ENCODE data around the gene AUP1.
A peak's percentile ranks its signal among the peaks of the same experiment; 100 is the strongest.

AUP1 gene

GRCh38 chr2:74511104-74511989, 18.2 kb downstream of the AUP1 start:
- DNase-seq, result no peak

GRCh38 chr2:74510272-74510671, 19.2 kb downstream of the AUP1 start:
- no peak for DNase-seq

- DNase-seq, result no peak
Observed at GRCh38 chr2:74507926-74508520, 21.5 kb downstream of the AUP1 start.

DNA sequence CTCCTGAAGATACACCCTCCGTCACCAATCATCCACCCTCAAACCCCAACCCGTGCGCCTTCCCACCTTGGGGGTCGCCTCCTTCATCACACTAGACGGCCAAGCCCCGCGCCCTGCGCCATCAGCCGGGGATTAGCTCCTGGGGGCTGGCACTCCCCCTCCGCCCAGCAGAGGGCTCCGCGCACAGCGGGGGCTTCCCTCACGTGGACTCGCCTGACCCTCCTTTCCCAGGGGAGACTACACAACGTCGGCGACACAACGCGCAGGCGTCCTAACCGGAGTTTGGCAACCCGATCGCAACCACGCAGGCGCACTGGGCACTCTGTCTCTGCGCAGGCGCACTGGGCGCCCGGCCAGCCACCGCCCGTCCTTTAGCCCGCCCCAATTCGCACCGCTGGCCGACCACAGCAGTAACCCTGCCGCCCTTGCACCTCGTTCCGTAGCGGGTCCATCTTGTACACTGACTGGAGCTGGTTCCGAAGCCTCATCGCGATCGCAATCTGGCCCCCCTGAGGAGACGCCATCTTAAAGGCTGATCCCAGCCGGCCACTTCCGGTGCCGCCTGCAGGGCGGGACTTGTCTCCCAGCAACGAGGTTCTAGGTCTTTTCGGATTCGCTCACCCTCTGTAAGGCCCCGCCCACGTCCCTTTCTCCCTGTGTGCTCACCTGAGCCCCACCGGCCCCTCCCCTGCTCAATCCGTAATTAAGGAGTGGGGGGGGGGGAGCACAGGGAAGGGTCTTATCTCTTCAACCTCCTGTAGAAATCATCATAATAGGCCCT, 22.2 kb downstream of the AUP1 start, which contains the start of gene PCGF1:
TSS of gene PCGF1 (minus strand) at position 551 of the 781 bp plus-strand sequence. CDS start at position 524, 27 bp downstream.
- peak; percentile 98 for DNase-seq

- no peak for DNase-seq
Observed at GRCh38 chr2:74505448-74506246, 23.9 kb downstream of the AUP1 start.

DNA sequence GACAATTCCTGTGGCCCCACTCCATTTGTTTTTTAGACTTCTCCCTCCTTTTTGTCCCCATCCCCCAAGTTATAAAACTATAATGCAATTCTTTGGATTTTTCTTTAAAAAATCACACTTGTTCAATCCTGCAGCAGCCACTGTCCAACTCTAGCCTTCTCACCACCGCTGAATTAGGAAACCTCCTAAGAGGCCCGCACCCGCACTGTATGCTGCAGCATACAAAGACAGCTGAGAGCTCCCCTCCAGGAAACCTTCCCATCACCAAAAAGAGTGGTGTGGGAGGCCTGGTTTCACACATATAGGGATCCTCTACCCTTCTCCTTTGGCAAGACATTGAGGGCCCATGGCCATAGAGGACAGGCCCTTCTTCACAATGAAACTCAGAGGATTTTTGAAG, 24.9 kb downstream of the AUP1 start:
- DNase-seq, result no peak

- DNase-seq, result no peak
Observed at GRCh38 chr2:74503506-74504475, 25.7 kb downstream of the AUP1 start.

DNA sequence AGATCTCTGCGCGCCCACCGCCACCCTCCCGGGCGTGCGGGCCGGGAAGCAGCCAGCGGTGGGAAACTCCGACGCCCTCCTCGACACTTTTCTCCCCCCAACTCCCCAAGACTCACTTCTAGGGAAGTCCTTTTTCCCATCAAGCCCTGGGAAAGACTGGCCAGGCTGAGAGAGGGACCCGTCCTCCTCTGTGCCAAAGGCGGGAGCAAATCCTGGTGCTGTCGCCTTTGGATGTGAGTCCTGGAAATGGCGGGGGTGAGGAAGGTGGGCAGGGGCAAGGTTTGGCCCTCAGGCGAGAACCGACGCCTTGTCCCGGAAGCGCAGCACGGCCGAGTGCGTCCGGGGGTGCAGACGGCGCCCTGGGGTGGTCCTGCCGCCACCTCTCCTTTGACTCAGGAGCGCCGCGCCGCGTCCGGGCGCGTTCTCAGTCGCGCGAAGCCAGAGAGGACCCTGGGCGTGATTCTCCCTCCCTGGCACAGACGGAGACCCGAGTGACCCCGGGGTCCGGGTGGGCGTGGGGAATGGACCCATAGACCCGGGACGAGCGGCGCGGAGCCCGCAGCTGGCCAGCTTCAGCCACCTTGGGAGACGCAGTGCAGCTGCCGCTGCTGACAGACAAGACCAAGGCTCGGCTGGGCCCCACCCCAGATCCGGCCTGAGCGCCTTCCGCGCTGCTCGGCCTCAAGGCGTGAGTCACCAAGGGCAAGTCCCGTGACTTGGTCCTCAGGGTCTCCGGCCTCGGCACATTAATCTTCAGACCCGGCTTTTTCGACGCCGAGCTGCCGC, 26.6 kb downstream of the AUP1 start:
- DNase-seq, result peak; percentile 46

GRCh38 chr2:74502147-74502719, 27.3 kb downstream of the AUP1 start:
- no peak for DNase-seq

- no peak for DNase-seq
Observed at GRCh38 chr2:74501335-74502071, 28.0 kb downstream of the AUP1 start.

- no peak for DNase-seq
Observed at GRCh38 chr2:74500578-74500946, 28.9 kb downstream of the AUP1 start.

DNA sequence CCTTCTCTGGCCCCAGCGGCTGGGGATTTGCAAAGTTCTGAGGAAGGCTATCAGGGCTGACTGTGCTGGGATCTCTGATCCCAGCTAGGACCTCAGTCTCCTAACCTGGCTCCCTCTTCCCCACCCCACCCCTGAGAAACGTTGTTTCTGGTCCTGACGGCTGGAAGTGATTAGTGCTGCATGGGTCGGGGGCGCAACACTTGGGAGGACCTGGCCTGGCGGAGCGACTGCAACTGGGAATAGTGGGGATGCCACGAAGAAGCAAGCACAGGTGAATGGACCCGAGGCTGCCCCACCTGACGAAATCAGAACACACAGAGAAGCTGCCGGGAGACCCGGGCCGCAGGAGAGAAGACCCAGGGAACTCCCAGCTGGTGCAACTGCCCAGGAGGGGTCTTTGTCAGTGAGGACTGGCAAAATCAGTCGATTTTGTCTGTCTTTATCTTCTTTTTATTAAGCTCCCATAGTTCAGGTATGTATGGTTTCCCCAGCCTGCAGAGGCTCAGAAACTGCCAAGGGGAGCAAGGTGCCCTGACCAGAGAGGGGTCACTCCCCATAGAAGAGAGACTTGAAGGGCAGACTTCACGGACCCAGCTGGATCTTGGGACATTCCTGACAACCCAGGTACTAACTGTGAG, 29.4 kb downstream of the AUP1 start:
- DNase-seq, result no peak

GRCh38 chr2:74499267-74499939, 30.1 kb downstream of the AUP1 start, which contains the start of gene LBX2:
Gene LBX2, minus strand, starts transcription at chr2:74499603. Its CDS starts 66 bp downstream, at chr2:74499537.
- DNase-seq, result no peak

DNA sequence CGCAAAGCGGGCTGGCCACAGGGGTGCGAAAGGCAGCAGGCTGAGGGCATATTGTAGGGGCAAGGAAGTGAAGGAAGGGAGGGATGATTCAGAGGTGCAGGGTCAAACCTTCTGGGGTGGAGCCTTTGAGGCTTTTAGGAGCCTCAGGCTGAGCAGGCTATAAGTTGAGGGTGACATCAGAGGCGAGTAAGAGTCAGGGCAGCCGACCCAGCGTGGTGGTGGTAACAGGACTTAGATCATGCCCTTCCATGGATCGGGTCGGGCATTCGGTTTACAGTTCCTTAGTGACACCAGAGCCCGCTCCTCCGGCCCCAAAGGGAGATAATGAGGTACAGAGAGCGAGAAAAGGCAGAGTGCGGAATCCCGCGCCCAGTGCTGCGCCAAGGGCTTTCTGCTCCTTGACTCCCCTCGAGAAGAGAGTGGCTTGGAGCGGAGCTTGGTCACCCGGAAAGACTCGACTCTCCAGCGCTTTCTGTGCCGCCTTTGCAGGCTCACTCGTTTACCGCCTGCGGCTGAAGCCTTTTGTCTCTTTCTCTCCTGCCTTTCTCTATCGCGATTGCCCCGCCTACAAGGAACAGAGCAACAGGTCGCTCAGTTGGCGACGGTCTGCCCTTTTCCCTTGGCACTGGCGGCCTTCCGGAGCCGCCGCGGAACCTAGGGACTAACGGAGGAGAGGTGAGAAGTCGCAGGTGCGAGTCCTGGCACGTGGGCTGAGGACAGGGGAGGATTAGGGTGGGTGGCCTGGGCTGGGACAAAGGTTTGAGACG, 30.8 kb downstream of the AUP1 start:
- no peak for DNase-seq

DNA sequence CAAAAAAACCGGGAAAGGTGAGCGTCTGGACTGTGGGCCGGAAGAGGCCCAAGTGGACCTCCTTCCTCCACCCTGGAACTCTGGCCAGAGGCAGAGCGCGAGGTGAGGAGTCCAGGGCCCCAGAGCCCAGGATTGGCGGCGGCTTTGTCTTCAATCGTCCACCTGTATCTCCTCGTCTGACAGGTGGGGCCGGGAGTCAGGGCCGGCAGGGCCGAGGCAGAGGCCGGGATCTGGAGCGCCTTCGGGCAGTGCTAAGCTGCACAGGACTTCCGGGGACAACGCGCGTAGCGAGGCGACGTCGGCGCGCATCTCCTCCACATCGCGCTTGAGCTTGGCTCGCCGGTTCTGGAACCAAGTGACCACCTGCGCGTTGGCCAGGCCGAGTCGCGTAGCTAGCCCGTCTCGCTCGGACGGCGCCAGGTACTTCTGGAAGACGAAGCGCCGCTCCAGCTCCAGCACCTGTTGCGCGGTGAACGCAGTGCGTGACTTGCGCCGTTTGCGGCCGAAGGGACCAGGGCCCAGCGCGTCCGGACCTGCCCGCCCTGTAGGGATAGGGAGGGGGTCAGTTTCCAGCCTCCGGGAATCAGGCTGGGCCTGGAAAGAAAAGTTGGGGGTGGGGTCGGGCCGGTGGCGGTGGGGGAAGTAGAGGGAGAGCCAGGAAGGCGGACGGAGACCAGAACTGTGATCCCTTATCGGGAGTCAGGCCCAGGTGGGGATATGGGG, 31.6 kb downstream of the AUP1 start:
- peak; percentile 27 for DNase-seq

- no peak for DNase-seq
Observed at GRCh38 chr2:74496997-74497776, 32.3 kb downstream of the AUP1 start.
